ENCODE data around the gene HS3ST4. TPM values are rescaled to one million over a fixed set of nuclear protein-coding genes. Genes with fewer than 3 reads are reported as not detected.

HS3ST4 gene
- total and polyA plus RNA-seq, 2 experiments from 2014 or later = 0.44 to 2.1 TPM

DNA sequence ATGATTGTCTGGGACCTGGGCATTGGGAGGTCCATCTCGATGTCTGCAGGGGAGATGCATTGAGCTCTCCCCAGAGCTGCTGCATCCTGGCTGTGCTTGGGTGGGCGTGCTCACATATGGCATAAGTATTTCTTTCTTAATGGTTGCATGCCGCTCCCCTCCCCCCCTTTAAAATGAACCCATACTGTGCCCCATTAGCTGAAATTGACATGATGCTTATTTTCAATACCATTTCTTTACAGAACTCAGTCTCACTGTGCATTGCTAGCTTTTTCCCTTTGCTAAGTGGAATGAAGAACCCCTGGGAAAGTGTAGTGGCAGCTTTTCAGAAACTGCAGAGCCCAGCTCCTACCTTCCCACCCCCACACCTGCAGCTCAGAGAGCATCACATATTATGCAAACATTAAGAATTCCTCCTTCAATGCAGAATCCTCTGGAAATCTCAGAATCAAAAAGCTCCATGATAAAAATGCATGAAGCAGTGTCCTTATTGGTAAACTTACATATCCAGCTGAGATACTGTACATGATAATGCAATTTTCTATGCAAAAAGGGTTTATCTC lies 56.4 kb downstream of the HS3ST4 start (continued):
- TF ChIP-seq, protein P1, sequence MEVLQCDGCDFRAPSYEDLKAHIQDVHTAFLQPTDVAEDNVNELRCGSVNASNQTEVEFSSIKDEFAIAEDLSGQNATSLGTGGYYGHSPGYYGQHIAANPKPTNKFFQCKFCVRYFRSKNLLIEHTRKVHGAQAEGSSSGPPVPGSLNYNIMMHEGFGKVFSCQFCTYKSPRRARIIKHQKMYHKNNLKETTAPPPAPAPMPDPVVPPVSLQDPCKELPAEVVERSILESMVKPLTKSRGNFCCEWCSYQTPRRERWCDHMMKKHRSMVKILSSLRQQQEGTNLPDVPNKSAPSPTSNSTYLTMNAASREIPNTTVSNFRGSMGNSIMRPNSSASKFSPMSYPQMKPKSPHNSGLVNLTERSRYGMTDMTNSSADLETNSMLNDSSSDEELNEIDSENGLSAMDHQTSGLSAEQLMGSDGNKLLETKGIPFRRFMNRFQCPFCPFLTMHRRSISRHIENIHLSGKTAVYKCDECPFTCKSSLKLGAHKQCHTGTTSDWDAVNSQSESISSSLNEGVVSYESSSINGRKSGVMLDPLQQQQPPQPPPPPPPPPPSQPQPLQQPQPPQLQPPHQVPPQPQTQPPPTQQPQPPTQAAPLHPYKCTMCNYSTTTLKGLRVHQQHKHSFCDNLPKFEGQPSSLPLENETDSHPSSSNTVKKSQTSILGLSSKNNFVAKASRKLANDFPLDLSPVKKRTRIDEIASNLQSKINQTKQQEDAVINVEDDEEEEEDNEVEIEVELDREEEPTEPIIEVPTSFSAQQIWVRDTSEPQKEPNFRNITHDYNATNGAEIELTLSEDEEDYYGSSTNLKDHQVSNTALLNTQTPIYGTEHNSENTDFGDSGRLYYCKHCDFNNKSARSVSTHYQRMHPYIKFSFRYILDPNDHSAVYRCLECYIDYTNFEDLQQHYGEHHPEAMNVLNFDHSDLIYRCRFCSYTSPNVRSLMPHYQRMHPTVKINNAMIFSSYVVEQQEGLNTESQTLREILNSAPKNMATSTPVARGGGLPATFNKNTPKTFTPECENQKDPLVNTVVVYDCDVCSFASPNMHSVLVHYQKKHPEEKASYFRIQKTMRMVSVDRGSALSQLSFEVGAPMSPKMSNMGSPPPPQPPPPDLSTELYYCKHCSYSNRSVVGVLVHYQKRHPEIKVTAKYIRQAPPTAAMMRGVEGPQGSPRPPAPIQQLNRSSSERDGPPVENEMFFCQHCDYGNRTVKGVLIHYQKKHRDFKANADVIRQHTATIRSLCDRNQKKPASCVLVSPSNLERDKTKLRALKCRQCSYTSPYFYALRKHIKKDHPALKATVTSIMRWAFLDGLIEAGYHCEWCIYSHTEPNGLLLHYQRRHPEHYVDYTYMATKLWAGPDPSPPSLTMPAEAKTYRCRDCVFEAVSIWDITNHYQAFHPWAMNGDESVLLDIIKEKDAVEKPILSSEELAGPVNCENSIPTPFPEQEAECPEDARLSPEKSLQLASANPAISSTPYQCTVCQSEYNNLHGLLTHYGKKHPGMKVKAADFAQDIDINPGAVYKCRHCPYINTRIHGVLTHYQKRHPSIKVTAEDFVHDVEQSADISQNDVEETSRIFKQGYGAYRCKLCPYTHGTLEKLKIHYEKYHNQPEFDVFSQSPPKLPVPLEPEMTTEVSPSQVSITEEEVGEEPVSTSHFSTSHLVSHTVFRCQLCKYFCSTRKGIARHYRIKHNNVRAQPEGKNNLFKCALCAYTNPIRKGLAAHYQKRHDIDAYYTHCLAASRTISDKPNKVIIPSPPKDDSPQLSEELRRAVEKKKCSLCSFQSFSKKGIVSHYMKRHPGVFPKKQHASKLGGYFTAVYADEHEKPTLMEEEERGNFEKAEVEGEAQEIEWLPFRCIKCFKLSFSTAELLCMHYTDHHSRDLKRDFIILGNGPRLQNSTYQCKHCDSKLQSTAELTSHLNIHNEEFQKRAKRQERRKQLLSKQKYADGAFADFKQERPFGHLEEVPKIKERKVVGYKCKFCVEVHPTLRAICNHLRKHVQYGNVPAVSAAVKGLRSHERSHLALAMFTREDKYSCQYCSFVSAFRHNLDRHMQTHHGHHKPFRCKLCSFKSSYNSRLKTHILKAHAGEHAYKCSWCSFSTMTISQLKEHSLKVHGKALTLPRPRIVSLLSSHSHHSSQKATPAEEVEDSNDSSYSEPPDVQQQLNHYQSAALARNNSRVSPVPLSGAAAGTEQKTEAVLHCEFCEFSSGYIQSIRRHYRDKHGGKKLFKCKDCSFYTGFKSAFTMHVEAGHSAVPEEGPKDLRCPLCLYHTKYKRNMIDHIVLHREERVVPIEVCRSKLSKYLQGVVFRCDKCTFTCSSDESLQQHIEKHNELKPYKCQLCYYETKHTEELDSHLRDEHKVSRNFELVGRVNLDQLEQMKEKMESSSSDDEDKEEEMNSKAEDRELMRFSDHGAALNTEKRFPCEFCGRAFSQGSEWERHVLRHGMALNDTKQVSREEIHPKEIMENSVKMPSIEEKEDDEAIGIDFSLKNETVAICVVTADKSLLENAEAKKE (CRISPR knock-in tag; IDR thresholded peaks at IDR 0.05) = no peak
- TF ChIP-seq, protein P2, sequence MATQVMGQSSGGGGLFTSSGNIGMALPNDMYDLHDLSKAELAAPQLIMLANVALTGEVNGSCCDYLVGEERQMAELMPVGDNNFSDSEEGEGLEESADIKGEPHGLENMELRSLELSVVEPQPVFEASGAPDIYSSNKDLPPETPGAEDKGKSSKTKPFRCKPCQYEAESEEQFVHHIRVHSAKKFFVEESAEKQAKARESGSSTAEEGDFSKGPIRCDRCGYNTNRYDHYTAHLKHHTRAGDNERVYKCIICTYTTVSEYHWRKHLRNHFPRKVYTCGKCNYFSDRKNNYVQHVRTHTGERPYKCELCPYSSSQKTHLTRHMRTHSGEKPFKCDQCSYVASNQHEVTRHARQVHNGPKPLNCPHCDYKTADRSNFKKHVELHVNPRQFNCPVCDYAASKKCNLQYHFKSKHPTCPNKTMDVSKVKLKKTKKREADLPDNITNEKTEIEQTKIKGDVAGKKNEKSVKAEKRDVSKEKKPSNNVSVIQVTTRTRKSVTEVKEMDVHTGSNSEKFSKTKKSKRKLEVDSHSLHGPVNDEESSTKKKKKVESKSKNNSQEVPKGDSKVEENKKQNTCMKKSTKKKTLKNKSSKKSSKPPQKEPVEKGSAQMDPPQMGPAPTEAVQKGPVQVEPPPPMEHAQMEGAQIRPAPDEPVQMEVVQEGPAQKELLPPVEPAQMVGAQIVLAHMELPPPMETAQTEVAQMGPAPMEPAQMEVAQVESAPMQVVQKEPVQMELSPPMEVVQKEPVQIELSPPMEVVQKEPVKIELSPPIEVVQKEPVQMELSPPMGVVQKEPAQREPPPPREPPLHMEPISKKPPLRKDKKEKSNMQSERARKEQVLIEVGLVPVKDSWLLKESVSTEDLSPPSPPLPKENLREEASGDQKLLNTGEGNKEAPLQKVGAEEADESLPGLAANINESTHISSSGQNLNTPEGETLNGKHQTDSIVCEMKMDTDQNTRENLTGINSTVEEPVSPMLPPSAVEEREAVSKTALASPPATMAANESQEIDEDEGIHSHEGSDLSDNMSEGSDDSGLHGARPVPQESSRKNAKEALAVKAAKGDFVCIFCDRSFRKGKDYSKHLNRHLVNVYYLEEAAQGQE (IDR thresholded peaks at IDR 0.05; ENCODE audit: unreplicated experiment) = no peak
- no peak for TF ChIP-seq STAT1 (IDR thresholded peaks at IDR 0.05; ENCODE audit: unreplicated experiment)
- no peak for TF ChIP-seq POLR2AphosphoS5 (IDR thresholded peaks at IDR 0.05; ENCODE audit: low read depth)
- TF ChIP-seq NANOG (IDR thresholded peaks at IDR 0.05; ENCODE audit: borderline replicate concordance) = no peak
- no peak for TF ChIP-seq EZH2phosphoT487 (IDR thresholded peaks at IDR 0.05; ENCODE audit: unreplicated experiment)
- no peak for TF ChIP-seq ZNF331 (CRISPR knock-in tag; IDR thresholded peaks at IDR 0.05; ENCODE audit: low read depth)
